ENCODE results near the gene FRMD4A.

Gene FRMD4A

GRCh38 chr10:14162629-14163344 lies 167.9 kb downstream of the FRMD4A start:
- Mint-ChIP-seq H3K27me3 (peaks cover 20% of the 10 kb centered on the region), H3K4me3 (no peak overlapping the region), H3K9me3 (no peaks in the 10 kb centered on the region), H3K27ac (no peak overlapping the region), H3K4me1 (no peaks in the 10 kb centered on the region), H3K36me3 (no peaks in the 10 kb centered on the region)
- DNase-seq (ENCODE audit: low spot score in 2 of 2) (no peak), ATAC-seq (ENCODE audit: low read depth) (no peak)

- Mint-ChIP-seq H3K27me3 (peaks cover 21% of the 10 kb centered on the region), H3K27ac (no peak overlapping the region), H3K36me3 (no peaks in the 10 kb centered on the region), H3K4me1 (no peaks in the 10 kb centered on the region), H3K4me3 (no peak overlapping the region), H3K9me3 (no peaks in the 10 kb centered on the region)
- ATAC-seq (ENCODE audit: low read depth) (no peak), DNase-seq (ENCODE audit: low spot score in 2 of 2) (no peak)
Measured at GRCh38 chr10:14162061-14162460, 168.7 kb downstream of the FRMD4A start.

- H3K36me3 Mint-ChIP-seq: no peaks in the 10 kb centered on the region
- peaks cover 2% of the 10 kb centered on the region for H3K9me3 Mint-ChIP-seq
- ATAC-seq (ENCODE audit: low read depth): no peak
- DNase-seq (ENCODE audit: low spot score in 2 of 2): no peak
- no peak overlapping the region for H3K27ac Mint-ChIP-seq
- H3K4me3 Mint-ChIP-seq: no peak overlapping the region
- H3K27me3 Mint-ChIP-seq: peaks cover 21% of the 10 kb centered on the region
- no peaks in the 10 kb centered on the region for H3K4me1 Mint-ChIP-seq
Measured at GRCh38 chr10:14160299-14160698, 170.4 kb downstream of the FRMD4A start.

GRCh38 chr10:14158575-14158974 lies 172.1 kb downstream of the FRMD4A start:
- DNase-seq (ENCODE audit: low spot score in 2 of 2) (no peak), ATAC-seq (ENCODE audit: low read depth) (no peak)
- H3K4me1 Mint-ChIP-seq: no peaks in the 10 kb centered on the region
- peaks cover 2% of the 10 kb centered on the region for H3K9me3 Mint-ChIP-seq
- H3K36me3 Mint-ChIP-seq: no peaks in the 10 kb centered on the region
- H3K27ac Mint-ChIP-seq: no peak overlapping the region
- H3K4me3 Mint-ChIP-seq: no peak overlapping the region
- peaks cover 24% of the 10 kb centered on the region for H3K27me3 Mint-ChIP-seq

GRCh38 chr10:14156104-14156503 lies 174.6 kb downstream of the FRMD4A start:
- H3K36me3 Mint-ChIP-seq: no peaks in the 10 kb centered on the region
- ATAC-seq (ENCODE audit: low read depth): no peak
- H3K4me3 Mint-ChIP-seq: no peak overlapping the region
- peaks cover 19% of the 10 kb centered on the region for H3K27me3 Mint-ChIP-seq
- no peak overlapping the region for H3K27ac Mint-ChIP-seq
- DNase-seq (ENCODE audit: low spot score in 2 of 2): no peak
- H3K4me1 Mint-ChIP-seq: no peaks in the 10 kb centered on the region
- H3K9me3 Mint-ChIP-seq: peaks cover 2% of the 10 kb centered on the region

- DNase-seq (ENCODE audit: low spot score in 2 of 2) (no peak), ATAC-seq (ENCODE audit: low read depth) (no peak)
- H3K9me3 Mint-ChIP-seq: peaks cover 2% of the 10 kb centered on the region
- no peak overlapping the region for H3K27ac Mint-ChIP-seq
- H3K36me3 Mint-ChIP-seq: no peaks in the 10 kb centered on the region
- H3K4me1 Mint-ChIP-seq: no peaks in the 10 kb centered on the region
- H3K4me3 Mint-ChIP-seq: no peak overlapping the region
- peaks cover 21% of the 10 kb centered on the region for H3K27me3 Mint-ChIP-seq
Measured at GRCh38 chr10:14153570-14154055, 177.1 kb downstream of the FRMD4A start.

- Mint-ChIP-seq H3K4me3 (no peak overlapping the region), H3K27me3 (peaks cover 9% of the 10 kb centered on the region), H3K36me3 (no peaks in the 10 kb centered on the region), H3K4me1 (no peaks in the 10 kb centered on the region), H3K27ac (no peak overlapping the region), H3K9me3 (peaks cover 2% of the 10 kb centered on the region)
- ATAC-seq (ENCODE audit: low read depth): no peak
- DNase-seq (ENCODE audit: low spot score in 2 of 2): no peak
Measured at GRCh38 chr10:14151571-14151970, 179.2 kb downstream of the FRMD4A start.

- Mint-ChIP-seq H3K4me1 (no peaks in the 10 kb centered on the region), H3K27ac (no peak overlapping the region), H3K4me3 (no peak overlapping the region), H3K9me3 (peaks cover 2% of the 10 kb centered on the region), H3K36me3 (no peaks in the 10 kb centered on the region), H3K27me3 (peaks cover 11% of the 10 kb centered on the region)
- ATAC-seq (ENCODE audit: low read depth) (no peak), DNase-seq (ENCODE audit: low spot score in 2 of 2) (no peak)
Measured at GRCh38 chr10:14150526-14150925, 180.2 kb downstream of the FRMD4A start.

GRCh38 chr10:14146501-14146900 lies 184.2 kb downstream of the FRMD4A start:
- H3K36me3 Mint-ChIP-seq: no peaks in the 10 kb centered on the region
- H3K4me1 Mint-ChIP-seq: peaks cover 4% of the 10 kb centered on the region
- H3K9me3 Mint-ChIP-seq: no peaks in the 10 kb centered on the region
- no peak for ATAC-seq (ENCODE audit: low read depth)
- no peak overlapping the region for H3K27ac Mint-ChIP-seq
- H3K27me3 Mint-ChIP-seq: peaks cover 23% of the 10 kb centered on the region
- H3K4me3 Mint-ChIP-seq: no peak overlapping the region
- no peak for DNase-seq (ENCODE audit: low spot score in 2 of 2)

- peaks cover 26% of the 10 kb centered on the region for H3K27me3 Mint-ChIP-seq
- H3K4me3 Mint-ChIP-seq: no peak overlapping the region
- no peaks in the 10 kb centered on the region for H3K36me3 Mint-ChIP-seq
- peaks cover 6% of the 10 kb centered on the region for H3K4me1 Mint-ChIP-seq
- ATAC-seq (ENCODE audit: low read depth) (no peak), DNase-seq (ENCODE audit: low spot score in 2 of 2) (no peak)
- H3K9me3 Mint-ChIP-seq: no peaks in the 10 kb centered on the region
- H3K27ac Mint-ChIP-seq: no peak overlapping the region
Measured at GRCh38 chr10:14146025-14146424, 184.7 kb downstream of the FRMD4A start.

- Mint-ChIP-seq H3K9me3 (no peaks in the 10 kb centered on the region), H3K36me3 (peaks cover 2% of the 10 kb centered on the region), H3K4me1 (peaks cover 6% of the 10 kb centered on the region), H3K27me3 (peaks cover 29% of the 10 kb centered on the region), H3K4me3 (no peak overlapping the region), H3K27ac (no peak overlapping the region)
- no peak for ATAC-seq (ENCODE audit: low read depth)
- no peak for DNase-seq (ENCODE audit: low spot score in 2 of 2)
Measured at GRCh38 chr10:14144451-14144850, 186.3 kb downstream of the FRMD4A start.

GRCh38 chr10:14142606-14143250 lies 188.0 kb downstream of the FRMD4A start:
- H3K4me3 Mint-ChIP-seq: no peak overlapping the region
- no peak for ATAC-seq (ENCODE audit: low read depth)
- H3K27me3 Mint-ChIP-seq: peaks cover 27% of the 10 kb centered on the region

GRCh38 chr10:14141283-14141682 lies 189.4 kb downstream of the FRMD4A start:
- ATAC-seq (ENCODE audit: low read depth): no peak

More at GRCh38 chr10:14142606-14143250, 188.0 kb downstream of the FRMD4A start:
- H3K36me3 Mint-ChIP-seq: peaks cover 2% of the 10 kb centered on the region
- no peak overlapping the region for H3K27ac Mint-ChIP-seq
- no peak for DNase-seq (ENCODE audit: low spot score in 2 of 2)
- no peaks in the 10 kb centered on the region for H3K9me3 Mint-ChIP-seq
- peaks cover 6% of the 10 kb centered on the region for H3K4me1 Mint-ChIP-seq

GRCh38 chr10:14137391-14137790 lies 193.3 kb downstream of the FRMD4A start:
- Mint-ChIP-seq H3K4me1 (peaks cover 6% of the 10 kb centered on the region), H3K9me3 (peaks cover 5% of the 10 kb centered on the region), H3K27me3 (peaks cover 22% of the 10 kb centered on the region), H3K36me3 (peaks cover 6% of the 10 kb centered on the region), H3K27ac (no peak overlapping the region), H3K4me3 (no peak overlapping the region)
- DNase-seq (ENCODE audit: low spot score in 2 of 2): no peak
- ATAC-seq (ENCODE audit: low read depth): no peak

More at GRCh38 chr10:14141283-14141682, 189.4 kb downstream of the FRMD4A start:
- Mint-ChIP-seq H3K4me3 (no peak overlapping the region), H3K36me3 (peaks cover 2% of the 10 kb centered on the region), H3K9me3 (no peaks in the 10 kb centered on the region), H3K27me3 (peaks cover 27% of the 10 kb centered on the region), H3K4me1 (peaks cover 6% of the 10 kb centered on the region), H3K27ac (no peak overlapping the region)
- no peak for DNase-seq (ENCODE audit: low spot score in 2 of 2)

All from memory B cell (primary cell).